Thyroid gland (tissue), 4 donors: Measurements from ENCODE around the gene DVL1. TPM values are rescaled to one million over a fixed set of nuclear protein-coding genes. Genes with fewer than 3 reads are reported as not detected.

Source experiments
- DNase-seq, 2 donors: peaks; one replicate each; pipeline ENCODE4 v3.0.0-alpha.2; 2019
- H3K27ac ChIP-seq, 3 donors: fragments of 200-600 bp; sonication (generic); 1 replicate in 2 of 3; 2 replicates in 1 of 3; pipeline ENCODE4 v1.5.1; 2016 to 2019; ENCODE audit warnings: mild to moderate bottlenecking in 1 of 3, moderate library complexity in 1 of 3
- H3K27me3 ChIP-seq: fragments of 200-600 bp; sonication (generic); one replicate; pipeline ENCODE4 v1.5.1; 2019
- H3K36me3 ChIP-seq, 2 donors: fragments of 200-600 bp; sonication (generic); one replicate each; pipeline ENCODE4 v1.5.1; 2016 to 2019
- H3K4me1 ChIP-seq, 2 donors: fragments of 200-600 bp; sonication (generic); one replicate each; pipeline ENCODE4 v1.5.1; 2017 to 2019
- H3K4me3 ChIP-seq, 3 donors: fragments of 200-600 bp; sonication (generic); replicated peaks in 1 of 3; 1 replicate in 2 of 3; 2 replicates in 1 of 3; pipeline ENCODE4 v1.5.1; 2016; ENCODE audit warnings: mild to moderate bottlenecking in 1 of 3
- H3K9me3 ChIP-seq: fragments of 200-600 bp; sonication (generic); one replicate; pipeline ENCODE4 v1.5.1; 2017
- CTCF ChIP-seq, 6 experiments: fragments of 200-600 bp in 3 of 6; fragments of 450-650 bp in 3 of 6; sonication (generic) in 3 of 6; IDR thresholded peaks; one replicate each; pipeline ENCODE4 v1.5.1; 2016 to 2019; ENCODE audit warnings: antibody characterized with exemption in 6 of 6, mild to moderate bottlenecking in 2 of 6, inconsistent platforms in 1 of 6, moderate library complexity in 1 of 6
- POLR2A ChIP-seq, 2 donors: fragments of 450-650 bp; IDR thresholded peaks; one replicate each; pipeline ENCODE4 v1.6.1; 2017; ENCODE audit warnings: antibody characterized with exemption in 2 of 2, mild to moderate bottlenecking in 2 of 2, moderate library complexity in 1 of 2
- WGBS, 2 donors: methylation state at CpG; one replicate each; pipeline ENCODE4 v1.1.5; 2017; 5-methylcytosine and 5-hydroxymethylcytosine counted together
- intact Hi-C: fragments of 100-400 bp; cut with DNase I; formaldehyde crosslinking; loops from one replicate; pipeline ENCODE4 v1.15.1; 2023
- total RNA-seq, 4 donors: library from RNA; depleted of rRNA; stranded (reverse); fragments of >200 nt; gene quantifications; one replicate each; pipeline ENCODE4 v1.2.3, GENCODE V29; 2016

DVL1 gene
- total RNA-seq, 4 donors from 2014 or later = 46.6 to 79.4 (median 61.7) TPM

GRCh38 chr1:1380860-1381259, 31.6 kb upstream of the DVL1 start:
- no peak for DNase-seq
- Histone ChIP-seq H3K27me3 (no peaks in the 10 kb centered on the region), H3K36me3 (peaks cover 2 to 3% of the 10 kb centered on the region in 2 donors), H3K9me3 (no peaks in the 10 kb centered on the region), H3K4me3 (no peak overlapping the region), H3K4me1 (peaks cover 0 to 3% of the 10 kb centered on the region in 2 donors), H3K27ac (no peak overlapping the region)
- intact Hi-C loops = no loop called here
- 91 to 97% methylated on average over 7 to 9 of the region's 16 CpGs for WGBS, 2 donors
- TF ChIP-seq CTCF (IDR thresholded peaks at IDR 0.05) = no peak
- no peak for TF ChIP-seq POLR2A (IDR thresholded peaks at IDR 0.05)

- no peak for DNase-seq
- no peaks in the 10 kb centered on the region for H3K9me3 ChIP-seq
- intact Hi-C loops = loop anchor here (10.0 kb wide), 1 partner anchor 263 kb away; the partner anchor contains the start of gene C1orf159
- H3K27ac ChIP-seq = no peak overlapping the region
- no peak overlapping the region for H3K4me3 ChIP-seq
- no peaks in the 10 kb centered on the region for H3K27me3 ChIP-seq
- TF ChIP-seq CTCF (IDR thresholded peaks at IDR 0.05) = no peak
- TF ChIP-seq POLR2A (IDR thresholded peaks at IDR 0.05) = no peak
- peaks cover 13 to 14% of the 10 kb centered on the region in 2 donors for H3K4me1 ChIP-seq
- 94 to 95% methylated on average over 16 of the region's 16 CpGs for WGBS, 2 donors
- peaks cover 0 to 4% of the 10 kb centered on the region in 2 donors for H3K36me3 ChIP-seq
Observed at GRCh38 chr1:1377540-1378205, 28.5 kb upstream of the DVL1 start.

GRCh38 chr1:1376551-1377226, 27.5 kb upstream of the DVL1 start:
- Histone ChIP-seq H3K36me3 (peaks cover 0 to 4% of the 10 kb centered on the region in 2 donors), H3K4me1 (peaks cover 21 to 23% of the 10 kb centered on the region in 2 donors), H3K27me3 (no peaks in the 10 kb centered on the region), H3K9me3 (no peaks in the 10 kb centered on the region), H3K4me3 (no peak overlapping the region), H3K27ac (no peak overlapping the region)
- no peak for DNase-seq
- intact Hi-C loops = loop anchor here (10.0 kb wide), 1 partner anchor 262 kb away; the partner anchor contains the start of gene C1orf159
- no peak for TF ChIP-seq POLR2A (IDR thresholded peaks at IDR 0.05)
- no peak for TF ChIP-seq CTCF (IDR thresholded peaks at IDR 0.05)
- 90 to 91% methylated on average over 10 of the region's 10 CpGs for WGBS, 2 donors

GRCh38 chr1:1374929-1375662, 25.9 kb upstream of the DVL1 start, which contains the start of gene AURKAIP1:
TSS of gene AURKAIP1 (minus strand) at chr1:1375207. CDS start at chr1:1374756, 451 bp downstream.
- no peaks in the 10 kb centered on the region for H3K9me3 ChIP-seq

More at GRCh38 chr1:1374929-1375662, 25.9 kb upstream of the DVL1 start, which contains the start of gene AURKAIP1:
- WGBS, 2 donors = 0 to 1% methylated on average over 15 to 17 of the region's 85 CpGs
- intact Hi-C loops = loop anchor here (10.0 kb wide), 1 partner anchor 260 kb away; the partner anchor contains the start of gene C1orf159
- peak; percentile 98 to 99 for DNase-seq
- Histone ChIP-seq H3K27me3 (no peaks in the 10 kb centered on the region), H3K36me3 (peaks cover 0 to 4% of the 10 kb centered on the region in 2 donors), H3K4me3 (peak within 1 kb of the TSS; percentile 90 to 98 (median 98)), H3K4me1 (peaks cover 23 to 25% of the 10 kb centered on the region in 2 donors), H3K27ac (peak within 1 kb of the TSS; percentile 81 to 98 (median 82))
- TF ChIP-seq POLR2A (IDR thresholded peaks at IDR 0.05) (peak in 1 of 2 donors; percentile 60), CTCF (IDR thresholded peaks at IDR 0.05) (peak in 4 of 6 experiments; percentile 23 to 49 (median 30))
